ENCODE data around the gene TES. TPM values are rescaled to one million over a fixed set of nuclear protein-coding genes. Genes with fewer than 3 reads are reported as not detected.

The TES gene
- total and polyA plus RNA-seq, 9 of the 15 experiments (the other 6 are each of a cell fraction or from before 2014, with no cell fraction given), result 20.7 to 61.6 (median 53.8) TPM

DNA sequence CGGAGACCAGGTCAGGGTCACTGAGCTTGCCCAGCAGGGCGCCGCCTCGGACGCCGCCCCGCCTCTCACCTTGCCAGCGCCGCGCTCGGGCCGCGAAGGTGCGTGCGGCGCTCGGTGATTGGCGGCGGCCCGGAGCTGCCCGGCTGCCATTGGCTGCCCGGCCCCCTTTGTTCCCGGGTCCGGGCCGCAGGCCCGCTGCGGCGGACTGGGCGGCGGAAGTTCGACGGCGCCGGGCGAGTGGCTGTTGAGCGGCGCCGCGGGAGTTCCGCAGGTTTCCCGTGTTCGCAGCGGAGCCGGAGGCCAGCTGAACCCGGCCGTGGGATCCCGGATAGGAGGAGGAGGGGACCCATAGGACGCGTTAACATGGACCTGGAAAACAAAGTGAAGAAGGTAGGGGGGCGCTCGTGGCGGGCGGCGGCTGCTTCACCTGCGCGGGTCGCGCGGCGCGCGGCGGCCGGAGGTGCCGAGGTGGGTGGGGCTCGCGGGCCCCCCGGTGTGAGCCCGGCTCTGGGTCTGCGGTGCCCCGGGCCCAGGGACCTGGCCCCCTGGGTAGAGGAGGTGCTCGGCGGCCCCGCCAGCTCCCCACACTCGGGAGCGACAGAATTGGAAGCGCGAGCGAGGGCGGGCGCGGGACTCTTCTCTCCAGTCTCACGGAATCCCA lies at the start of gene TES (continued):
- TF ChIP-seq ETV6 (IDR thresholded peaks at IDR 0.05; ENCODE audit: borderline replicate concordance in 1 of 2, low read depth in 2 of 2, low read length in 1 of 2) (no peak), ETV6 (CRISPR knock-in tag; IDR thresholded peaks at IDR 0.05; ENCODE audit: borderline replicate concordance) (0 out of 2 replicates have a peak, but pooled peaks have one; percentile 56), CBFB (CRISPR knock-in tag; IDR thresholded peaks at IDR 0.05) (no peak), ZNF780A (CRISPR knock-in tag; IDR thresholded peaks at IDR 0.05) (no peak), ATF7 (IDR thresholded peaks at IDR 0.05) (peak; percentile 67), CHD2 (IDR thresholded peaks at IDR 0.05; ENCODE audit: low read depth, low read length) (peak; percentile 51; the same call in 1 of the 2 replicates), NELFE (IDR thresholded peaks at IDR 0.05; ENCODE audit: insufficient read depth, insufficient read length) (no peak), PRPF4 (IDR thresholded peaks at IDR 0.05; ENCODE audit: insufficient read depth, low read depth, low read length, poor library complexity, severe bottlenecking) (peak; percentile 55), ERF (CRISPR knock-in tag; IDR thresholded peaks at IDR 0.05) (peak; percentile 65; the same call in 1 of the 2 replicates), ZNF589 (CRISPR knock-in tag; IDR thresholded peaks at IDR 0.05; ENCODE audit: low read depth) (peak; percentile 57; the same call in 1 of the 2 replicates), POLR2AphosphoS5 (IDR thresholded peaks at IDR 0.05; ENCODE audit: control insufficient read depth, insufficient read depth, low read depth, low read length) (peak; percentile 61; the same call in 1 of the 2 replicates), TBP (optimal IDR thresholded peaks at IDR 0.05; ENCODE audit: low read depth, low read length) (peak; percentile 79), RBBP5 (IDR thresholded peaks at IDR 0.05; ENCODE audit: borderline replicate concordance, insufficient read depth, low read length, poor library complexity, severe bottlenecking) (peak; percentile 71), CTBP1 (IDR thresholded peaks at IDR 0.05; ENCODE audit: borderline replicate concordance) (peak; percentile 99), PML (IDR thresholded peaks at IDR 0.05; ENCODE audit: low read length) (peak; percentile 43; the same call in 1 of the 2 replicates), NEUROD1 (IDR thresholded peaks at IDR 0.05; ENCODE audit: borderline replicate concordance, low read depth, low read length, partially characterized antibody) (peak; percentile 28), BCOR (IDR thresholded peaks at IDR 0.05) (0 out of 2 replicates have a peak, but pooled peaks have one; percentile 14), RBM25 (IDR thresholded peaks at IDR 0.05; ENCODE audit: low read depth, low read length, severe bottlenecking) (peak; percentile 100)
- TF ChIP-seq, protein P1, sequence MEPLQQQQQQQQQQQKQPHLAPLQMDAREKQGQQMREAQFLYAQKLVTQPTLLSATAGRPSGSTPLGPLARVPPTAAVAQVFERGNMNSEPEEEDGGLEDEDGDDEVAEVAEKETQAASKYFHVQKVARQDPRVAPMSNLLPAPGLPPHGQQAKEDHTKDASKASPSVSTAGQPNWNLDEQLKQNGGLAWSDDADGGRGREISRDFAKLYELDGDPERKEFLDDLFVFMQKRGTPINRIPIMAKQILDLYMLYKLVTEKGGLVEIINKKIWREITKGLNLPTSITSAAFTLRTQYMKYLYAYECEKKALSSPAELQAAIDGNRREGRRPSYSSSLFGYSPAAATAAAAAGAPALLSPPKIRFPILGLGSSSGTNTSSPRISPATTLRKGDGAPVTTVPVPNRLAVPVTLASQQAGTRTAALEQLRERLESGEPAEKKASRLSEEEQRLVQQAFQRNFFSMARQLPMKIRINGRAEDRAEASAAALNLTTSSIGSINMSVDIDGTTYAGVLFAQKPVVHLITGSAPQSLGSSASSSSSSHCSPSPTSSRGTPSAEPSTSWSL (CRISPR knock-in tag; IDR thresholded peaks at IDR 0.05; ENCODE audit: borderline replicate concordance), result peak; percentile 43; the same call in 1 of the 2 replicates
- TF ChIP-seq, protein P2, sequence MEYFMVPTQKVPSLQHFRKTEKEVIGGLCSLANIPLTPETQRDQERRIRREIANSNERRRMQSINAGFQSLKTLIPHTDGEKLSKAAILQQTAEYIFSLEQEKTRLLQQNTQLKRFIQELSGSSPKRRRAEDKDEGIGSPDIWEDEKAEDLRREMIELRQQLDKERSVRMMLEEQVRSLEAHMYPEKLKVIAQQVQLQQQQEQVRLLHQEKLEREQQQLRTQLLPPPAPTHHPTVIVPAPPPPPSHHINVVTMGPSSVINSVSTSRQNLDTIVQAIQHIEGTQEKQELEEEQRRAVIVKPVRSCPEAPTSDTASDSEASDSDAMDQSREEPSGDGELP (CRISPR knock-in tag; IDR thresholded peaks at IDR 0.05; ENCODE audit: borderline replicate concordance), result peak; percentile 39; the same call in 1 of the 2 replicates
- TF ChIP-seq, protein P3, sequence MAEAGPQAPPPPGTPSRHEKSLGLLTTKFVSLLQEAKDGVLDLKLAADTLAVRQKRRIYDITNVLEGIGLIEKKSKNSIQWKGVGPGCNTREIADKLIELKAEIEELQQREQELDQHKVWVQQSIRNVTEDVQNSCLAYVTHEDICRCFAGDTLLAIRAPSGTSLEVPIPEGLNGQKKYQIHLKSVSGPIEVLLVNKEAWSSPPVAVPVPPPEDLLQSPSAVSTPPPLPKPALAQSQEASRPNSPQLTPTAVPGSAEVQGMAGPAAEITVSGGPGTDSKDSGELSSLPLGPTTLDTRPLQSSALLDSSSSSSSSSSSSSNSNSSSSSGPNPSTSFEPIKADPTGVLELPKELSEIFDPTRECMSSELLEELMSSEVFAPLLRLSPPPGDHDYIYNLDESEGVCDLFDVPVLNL (CRISPR knock-in tag; IDR thresholded peaks at IDR 0.05; ENCODE audit: low read depth), result 0 out of 2 replicates have a peak, but pooled peaks have one; percentile 16
- TF ChIP-seq, protein P4, sequence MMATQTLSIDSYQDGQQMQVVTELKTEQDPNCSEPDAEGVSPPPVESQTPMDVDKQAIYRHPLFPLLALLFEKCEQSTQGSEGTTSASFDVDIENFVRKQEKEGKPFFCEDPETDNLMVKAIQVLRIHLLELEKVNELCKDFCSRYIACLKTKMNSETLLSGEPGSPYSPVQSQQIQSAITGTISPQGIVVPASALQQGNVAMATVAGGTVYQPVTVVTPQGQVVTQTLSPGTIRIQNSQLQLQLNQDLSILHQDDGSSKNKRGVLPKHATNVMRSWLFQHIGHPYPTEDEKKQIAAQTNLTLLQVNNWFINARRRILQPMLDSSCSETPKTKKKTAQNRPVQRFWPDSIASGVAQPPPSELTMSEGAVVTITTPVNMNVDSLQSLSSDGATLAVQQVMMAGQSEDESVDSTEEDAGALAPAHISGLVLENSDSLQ (IDR thresholded peaks at IDR 0.05), result peak; percentile 53; the same call in 1 of the 2 replicates

Data from K562 (cell line).